Measurements from ENCODE around the gene YOD1.

The YOD1 gene

DNA sequence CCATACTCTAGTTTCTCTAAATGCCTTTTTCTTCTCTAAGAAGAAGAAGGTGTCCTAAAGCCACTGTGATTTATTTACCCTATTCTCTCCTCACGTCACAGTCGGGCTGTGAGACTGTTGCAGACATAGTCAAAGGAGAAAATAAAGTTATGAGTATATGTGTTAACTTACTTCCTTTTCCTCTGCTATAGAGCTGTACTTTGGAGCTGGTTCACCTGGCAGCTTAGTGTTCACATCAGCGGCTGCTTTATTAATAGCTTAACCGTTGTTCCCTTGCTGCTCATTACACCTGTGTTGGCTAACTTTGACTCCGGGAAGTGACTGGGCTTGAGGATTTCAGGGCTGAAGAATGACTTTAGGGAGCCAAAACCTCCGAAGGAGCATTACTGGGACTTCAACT, 5.7 kb upstream of the YOD1 start:
- no peak for DNase-seq (ENCODE audit: low read depth)
- TF ChIP-seq MYC (IDR thresholded peaks at IDR 0.05; ENCODE audit: low read depth, low read length) (no peak), POLR2A (IDR thresholded peaks at IDR 0.05; ENCODE audit: extremely low read depth, insufficient read length) (no peak)
- TF ChIP-seq, protein P1, sequence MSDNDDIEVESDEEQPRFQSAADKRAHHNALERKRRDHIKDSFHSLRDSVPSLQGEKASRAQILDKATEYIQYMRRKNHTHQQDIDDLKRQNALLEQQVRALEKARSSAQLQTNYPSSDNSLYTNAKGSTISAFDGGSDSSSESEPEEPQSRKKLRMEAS (IDR thresholded peaks at IDR 0.05; ENCODE audit: low read depth, low read length), result no peak
- TF ChIP-seq, protein P2, sequence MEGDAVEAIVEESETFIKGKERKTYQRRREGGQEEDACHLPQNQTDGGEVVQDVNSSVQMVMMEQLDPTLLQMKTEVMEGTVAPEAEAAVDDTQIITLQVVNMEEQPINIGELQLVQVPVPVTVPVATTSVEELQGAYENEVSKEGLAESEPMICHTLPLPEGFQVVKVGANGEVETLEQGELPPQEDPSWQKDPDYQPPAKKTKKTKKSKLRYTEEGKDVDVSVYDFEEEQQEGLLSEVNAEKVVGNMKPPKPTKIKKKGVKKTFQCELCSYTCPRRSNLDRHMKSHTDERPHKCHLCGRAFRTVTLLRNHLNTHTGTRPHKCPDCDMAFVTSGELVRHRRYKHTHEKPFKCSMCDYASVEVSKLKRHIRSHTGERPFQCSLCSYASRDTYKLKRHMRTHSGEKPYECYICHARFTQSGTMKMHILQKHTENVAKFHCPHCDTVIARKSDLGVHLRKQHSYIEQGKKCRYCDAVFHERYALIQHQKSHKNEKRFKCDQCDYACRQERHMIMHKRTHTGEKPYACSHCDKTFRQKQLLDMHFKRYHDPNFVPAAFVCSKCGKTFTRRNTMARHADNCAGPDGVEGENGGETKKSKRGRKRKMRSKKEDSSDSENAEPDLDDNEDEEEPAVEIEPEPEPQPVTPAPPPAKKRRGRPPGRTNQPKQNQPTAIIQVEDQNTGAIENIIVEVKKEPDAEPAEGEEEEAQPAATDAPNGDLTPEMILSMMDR (IDR thresholded peaks at IDR 0.05; ENCODE audit: low read depth, low read length), result no peak
- H3K4me3 ChIP-seq (ENCODE audit: low read depth, low read length), result no peak overlapping the region

DNA sequence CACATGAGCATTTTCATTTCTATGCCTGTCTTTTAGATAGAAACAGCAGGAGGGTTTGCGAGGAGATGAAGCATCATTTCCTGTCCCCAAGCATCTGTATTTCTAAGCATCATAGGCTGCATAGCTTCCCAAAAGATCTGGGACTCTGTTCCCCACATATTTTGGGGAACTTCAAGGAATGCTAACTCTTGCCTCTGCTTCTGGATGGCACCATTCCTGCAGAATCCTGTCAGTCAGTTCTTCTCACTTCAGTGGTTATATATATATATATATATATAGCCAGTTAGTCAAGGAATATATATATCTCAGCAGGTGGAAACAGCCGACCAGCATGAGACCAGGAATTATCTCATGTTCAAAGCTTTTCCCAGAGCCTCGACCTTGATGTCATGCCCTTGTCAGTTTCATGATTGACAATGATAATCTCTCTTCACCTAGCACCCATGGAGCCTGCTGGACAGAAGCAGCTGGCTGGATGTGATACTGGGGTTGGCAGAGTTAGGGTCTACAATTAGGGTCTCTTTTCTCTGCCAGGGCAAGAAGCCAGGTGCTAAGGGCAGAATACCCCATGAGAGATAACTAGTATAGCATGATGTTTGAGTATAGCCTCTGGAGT, 4.5 kb upstream of the YOD1 start:
- no peak for DNase-seq (ENCODE audit: low read depth)
- TF ChIP-seq POLR2A (IDR thresholded peaks at IDR 0.05; ENCODE audit: extremely low read depth, insufficient read length), result no peak
- TF ChIP-seq, protein P1 (IDR thresholded peaks at IDR 0.05; ENCODE audit: low read depth, low read length), result no peak
- no peak for TF ChIP-seq MYC (IDR thresholded peaks at IDR 0.05; ENCODE audit: low read depth, low read length)
- TF ChIP-seq, protein P2 (IDR thresholded peaks at IDR 0.05; ENCODE audit: low read depth, low read length), result no peak
- H3K4me3 ChIP-seq (ENCODE audit: low read depth, low read length), result no peak overlapping the region

DNA sequence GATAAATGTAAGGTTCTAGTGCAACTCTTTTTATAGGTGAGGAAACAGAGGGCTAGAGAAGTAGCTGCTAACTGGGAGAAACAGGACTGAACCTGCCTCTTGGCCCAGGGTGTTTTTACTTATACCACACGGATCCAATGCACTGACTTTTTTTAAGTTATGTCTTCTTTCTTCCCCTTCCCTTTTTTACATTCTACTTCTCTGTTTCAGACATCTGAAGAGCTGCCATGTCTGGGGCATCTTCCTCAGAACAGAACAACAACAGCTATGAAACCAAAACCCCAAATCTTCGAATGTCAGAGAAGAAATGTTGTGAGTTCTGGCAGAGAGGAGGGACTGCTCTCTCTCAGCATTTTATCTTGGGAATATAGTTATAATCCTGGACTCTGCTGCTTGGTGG, 3.5 kb upstream of the YOD1 start:
- no peak overlapping the region for H3K4me3 ChIP-seq (ENCODE audit: low read depth, low read length)
- TF ChIP-seq, protein P1 (IDR thresholded peaks at IDR 0.05; ENCODE audit: low read depth, low read length), result no peak
- TF ChIP-seq, protein P2 (IDR thresholded peaks at IDR 0.05; ENCODE audit: low read depth, low read length), result no peak
- no peak for TF ChIP-seq MYC (IDR thresholded peaks at IDR 0.05; ENCODE audit: low read depth, low read length)
- no peak for TF ChIP-seq POLR2A (IDR thresholded peaks at IDR 0.05; ENCODE audit: extremely low read depth, insufficient read length)
- no peak for DNase-seq (ENCODE audit: low read depth)

DNA sequence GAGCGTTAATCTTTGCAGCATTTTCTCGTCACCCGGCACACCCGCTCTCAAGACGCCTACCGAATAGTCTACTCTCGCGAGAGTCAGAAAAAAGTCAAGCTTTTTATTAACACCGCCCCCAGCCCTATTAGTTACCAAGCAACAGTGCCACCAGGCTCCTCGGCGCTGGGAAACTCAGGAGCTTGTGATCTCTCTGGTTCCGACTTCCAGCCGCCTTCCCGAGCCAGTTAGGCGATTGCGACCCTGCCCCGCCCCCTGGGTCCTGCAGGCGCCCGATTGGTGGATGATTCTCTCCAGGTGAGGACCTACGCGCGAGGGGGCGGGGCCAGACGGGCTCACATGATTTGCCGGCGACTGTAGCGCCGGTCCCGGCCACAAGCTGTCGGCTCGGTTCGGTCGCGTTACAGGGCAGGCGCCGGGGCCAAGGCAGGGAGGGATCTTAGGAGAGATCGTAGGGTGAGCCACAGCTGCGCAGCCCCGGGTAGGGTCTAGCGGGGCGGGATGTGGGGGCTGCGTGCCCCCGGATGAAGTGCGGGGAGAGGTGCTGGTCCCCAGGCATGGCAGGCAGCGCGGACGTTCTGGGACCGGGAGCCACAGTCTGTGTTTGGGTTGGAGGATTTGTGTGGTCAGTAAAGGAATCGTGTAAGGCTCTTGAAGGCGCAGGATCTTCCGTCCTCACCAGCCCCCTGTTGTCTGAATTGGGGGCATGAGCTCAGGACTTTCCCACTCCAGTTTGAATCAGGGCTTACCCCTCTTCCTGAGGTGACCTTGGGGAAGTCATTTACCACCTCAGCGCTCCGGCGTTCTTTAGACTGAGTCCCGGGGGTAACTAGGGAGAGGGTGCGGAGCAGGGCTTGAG, 2.1 kb upstream of the YOD1 start, which contains the start of gene PFKFB2:
Gene PFKFB2 (plus strand): TSS at position 365 of the 859 bp plus-strand sequence. CDS start 1,443 bp downstream, outside the sequence.
- DNase-seq (ENCODE audit: low read depth), result peak; percentile 72
- no peak for TF ChIP-seq POLR2A (IDR thresholded peaks at IDR 0.05; ENCODE audit: extremely low read depth, insufficient read length)
- TF ChIP-seq MYC (IDR thresholded peaks at IDR 0.05; ENCODE audit: low read depth, low read length), result no peak
- TF ChIP-seq, protein P2 (IDR thresholded peaks at IDR 0.05; ENCODE audit: low read depth, low read length), result no peak
- TF ChIP-seq, protein P1 (IDR thresholded peaks at IDR 0.05; ENCODE audit: low read depth, low read length), result no peak
- peak within 1 kb of the TSS; percentile 66 for H3K4me3 ChIP-seq (ENCODE audit: low read depth, low read length)

DNA sequence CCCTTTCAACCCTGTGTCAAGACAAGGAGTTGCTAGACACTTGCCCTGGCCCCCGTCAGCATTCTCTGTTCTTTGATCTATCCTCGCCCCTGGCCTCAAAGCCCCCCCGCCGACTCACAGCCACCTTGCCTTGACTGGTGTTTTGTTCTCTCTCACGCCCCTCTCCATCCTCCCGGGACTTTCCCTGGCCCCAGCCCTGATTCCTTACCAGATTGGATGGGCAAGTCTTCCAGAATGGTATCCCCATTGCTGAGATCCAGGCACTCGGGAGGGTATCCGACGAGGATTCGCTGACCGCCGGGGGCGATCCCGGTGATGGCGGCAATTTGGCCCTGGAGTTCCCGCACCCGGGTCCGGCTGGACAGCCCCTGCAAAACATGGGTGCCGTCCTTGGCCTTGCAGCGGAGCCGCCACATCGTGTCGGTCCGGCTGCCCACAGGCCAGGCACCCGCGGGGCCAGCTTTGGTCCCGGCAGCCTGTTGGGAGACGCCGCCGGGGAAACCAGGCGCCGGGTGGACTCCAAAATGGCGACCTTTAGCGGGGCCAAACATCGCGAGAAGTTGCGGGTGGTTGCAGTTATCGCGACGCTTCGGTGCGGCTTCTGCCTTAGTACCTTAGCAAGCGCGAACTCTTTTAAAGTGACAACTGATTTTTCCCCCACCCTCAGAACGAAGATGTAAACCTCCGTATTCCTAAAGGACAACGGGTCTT, 373 bp downstream of the YOD1 start:
- H3K4me3 ChIP-seq (ENCODE audit: low read depth, low read length), result peak overlapping the region; percentile 92
- peak; percentile 87 for DNase-seq (ENCODE audit: low read depth)
- peak; percentile 21; the same call in 1 of the 2 replicates for TF ChIP-seq MYC (IDR thresholded peaks at IDR 0.05; ENCODE audit: low read depth, low read length)
- TF ChIP-seq, protein P2 (IDR thresholded peaks at IDR 0.05; ENCODE audit: low read depth, low read length), result no peak
- peak; percentile 61 for TF ChIP-seq POLR2A (IDR thresholded peaks at IDR 0.05; ENCODE audit: extremely low read depth, insufficient read length)
- TF ChIP-seq, protein P1 (IDR thresholded peaks at IDR 0.05; ENCODE audit: low read depth, low read length), result no peak

Measured in NB4 (cell line).